Smooth muscle cell of the brain vasculature (primary cell): ENCODE measurements around the gene SSC4D.
"Not testable (repeated sequence)": the region's sequence is repeated elsewhere in the genome, so short reads cannot be mapped to it uniquely, and the experiment has no call there.

Experiments used
- DNase-seq: peaks from one replicate; pipeline ENCODE4 v3.0.0-alpha.2; 2012; ENCODE audit warnings: low read depth, low spot score

Gene SSC4D

DNA sequence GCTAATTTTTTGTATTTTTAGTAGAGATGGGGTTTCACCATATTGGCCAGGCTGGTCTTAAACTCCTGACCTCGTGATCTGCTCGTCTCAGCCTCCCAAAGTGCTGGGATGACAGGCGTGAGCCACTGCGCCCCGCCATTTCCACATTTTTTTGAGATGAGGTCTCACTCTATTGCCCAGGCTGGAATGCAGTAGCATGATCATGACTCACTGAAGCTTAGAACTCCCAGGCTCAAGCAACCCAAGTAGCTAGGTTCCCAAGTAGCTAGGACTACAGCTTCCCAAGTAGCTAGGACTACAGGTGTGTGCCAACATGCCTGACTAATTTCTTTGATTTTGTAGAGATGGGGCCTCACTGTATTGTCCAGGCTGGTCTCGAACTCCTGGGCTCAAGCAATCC lies 11.6 kb upstream of the SSC4D start:
- DNase-seq, result not testable (repeated sequence)

DNA sequence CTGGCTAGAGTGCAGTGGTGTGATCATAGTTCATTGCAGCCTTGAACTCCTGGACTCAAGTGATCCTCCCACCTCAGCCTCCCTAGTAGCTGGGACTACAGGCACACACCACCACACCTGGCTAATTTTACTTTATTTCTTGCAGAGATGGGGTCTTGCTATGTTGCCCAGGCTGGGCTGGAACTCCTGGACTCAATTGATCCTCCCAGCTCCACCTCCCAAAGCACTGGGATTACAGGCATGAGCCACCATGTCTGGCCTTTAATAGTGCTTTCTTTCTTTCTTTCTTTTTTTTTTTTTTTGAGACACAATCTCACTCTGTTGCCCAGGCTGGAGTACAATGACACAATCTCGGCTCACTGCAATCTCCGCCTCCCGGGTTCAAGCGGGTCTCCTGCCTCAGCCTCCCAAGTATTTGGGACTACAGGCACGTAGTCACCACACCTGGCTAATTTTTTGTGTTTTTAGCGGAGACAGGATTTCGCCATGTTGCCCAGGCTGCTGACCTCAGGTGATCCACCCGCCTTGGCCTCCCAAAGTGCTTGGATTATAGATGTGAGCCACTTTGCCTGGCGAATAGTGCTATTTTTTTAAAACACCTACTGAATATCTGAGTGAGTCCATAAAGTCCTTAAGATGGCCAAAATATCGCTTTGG lies 8.3 kb upstream of the SSC4D start:
- DNase-seq, result not testable (repeated sequence)

DNA sequence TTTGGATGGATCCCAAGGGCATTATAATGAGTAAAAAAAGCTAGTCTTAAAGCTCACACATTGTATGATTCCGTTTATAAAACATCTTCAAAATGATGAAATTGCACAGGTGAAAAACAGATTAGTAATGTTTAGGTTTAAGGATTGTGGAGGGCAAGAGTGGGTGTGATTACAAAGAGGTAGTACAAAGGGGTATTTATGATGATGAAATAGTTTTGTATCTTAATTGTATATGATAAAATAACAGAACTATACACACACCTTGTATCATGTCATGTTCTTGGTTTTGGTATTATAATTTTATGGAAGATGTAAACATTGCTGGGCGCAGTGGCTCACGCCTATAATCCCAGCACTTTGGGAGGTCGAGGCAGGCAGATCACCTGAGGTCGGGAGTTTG lies 2.8 kb upstream of the SSC4D start:
- no peak for DNase-seq

DNA sequence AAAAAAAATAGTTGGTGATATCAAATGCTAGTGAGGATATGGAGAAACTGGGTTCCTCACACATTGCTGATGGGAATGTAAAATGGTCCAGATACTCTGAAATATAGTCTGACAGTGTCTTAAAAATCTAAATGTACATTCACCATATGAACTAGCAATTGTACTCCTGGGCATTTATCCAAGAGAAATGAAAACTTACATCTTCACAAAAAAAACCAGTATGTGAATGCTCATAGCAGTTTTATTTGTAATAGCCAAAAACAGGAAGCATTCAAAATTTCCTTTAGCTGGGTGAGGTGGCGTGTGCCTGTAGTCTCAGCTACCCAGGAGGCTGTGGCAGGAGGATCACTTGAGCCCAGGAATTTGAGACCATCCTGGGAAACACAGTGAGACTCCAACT lies 2.1 kb upstream of the SSC4D start:
- DNase-seq, result no peak

DNA sequence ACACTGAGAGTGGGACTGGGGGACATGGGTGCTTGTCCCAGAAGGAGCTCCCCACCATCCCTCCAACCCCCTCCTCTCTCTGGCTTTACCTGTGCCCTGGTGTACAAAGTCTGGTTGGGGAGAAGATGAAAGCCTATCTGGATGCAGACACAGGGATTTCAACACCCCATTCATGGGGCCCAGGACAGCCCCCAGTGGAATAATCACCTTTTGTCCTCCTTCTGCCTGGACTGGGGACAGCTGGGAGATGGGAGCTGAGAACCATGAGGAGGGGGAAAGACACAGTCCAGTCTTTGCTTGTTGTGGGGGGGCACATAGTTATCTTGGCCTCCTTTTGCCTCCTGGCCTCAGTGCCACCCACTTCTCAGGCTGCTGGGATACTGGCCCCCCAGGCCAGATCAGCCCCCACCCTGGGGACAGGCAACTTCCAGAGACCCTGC lies 1.4 kb downstream of the SSC4D start:
- no peak for DNase-seq

DNA sequence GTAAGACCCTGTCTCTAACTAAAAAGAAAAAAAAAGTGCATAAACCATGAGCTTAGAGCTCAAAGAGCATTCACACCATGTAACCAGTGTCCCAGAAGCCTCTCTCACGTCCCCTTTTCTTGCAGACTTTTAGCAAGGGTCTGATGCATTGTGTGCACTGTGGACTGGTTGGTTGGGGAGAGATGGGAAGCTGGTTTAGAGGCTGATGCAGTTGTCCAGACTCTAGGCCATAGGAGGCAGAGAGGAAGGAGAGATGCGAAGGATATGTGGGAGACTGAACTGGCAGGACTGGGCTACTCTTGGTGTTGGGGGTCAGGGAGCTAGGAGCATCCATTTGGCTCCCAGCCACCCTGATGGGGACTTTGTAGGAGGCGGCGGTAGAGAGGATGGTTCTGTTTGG lies 1.8 kb downstream of the SSC4D start:
- no peak for DNase-seq

DNA sequence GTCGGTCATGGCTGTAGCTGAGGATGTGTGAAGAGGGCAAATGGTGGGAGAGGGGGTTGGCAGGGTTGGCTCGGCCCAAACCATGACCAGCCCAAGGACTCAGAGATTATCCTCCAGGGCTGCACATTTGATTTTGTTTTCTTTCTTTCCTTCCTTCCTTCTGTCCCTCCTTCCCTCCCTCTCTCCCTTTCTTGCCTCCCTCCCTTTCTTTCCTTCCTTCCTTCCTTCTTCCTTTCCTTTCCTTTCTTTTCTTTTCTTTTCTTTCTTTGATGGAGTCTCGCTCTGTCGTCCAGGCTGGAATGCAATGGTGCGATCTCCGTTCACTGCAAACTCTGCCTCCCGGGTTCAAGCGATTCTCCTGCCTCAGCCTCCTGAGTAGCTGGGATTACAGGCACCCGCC lies 3.8 kb downstream of the SSC4D start:
- DNase-seq, result no peak

DNA sequence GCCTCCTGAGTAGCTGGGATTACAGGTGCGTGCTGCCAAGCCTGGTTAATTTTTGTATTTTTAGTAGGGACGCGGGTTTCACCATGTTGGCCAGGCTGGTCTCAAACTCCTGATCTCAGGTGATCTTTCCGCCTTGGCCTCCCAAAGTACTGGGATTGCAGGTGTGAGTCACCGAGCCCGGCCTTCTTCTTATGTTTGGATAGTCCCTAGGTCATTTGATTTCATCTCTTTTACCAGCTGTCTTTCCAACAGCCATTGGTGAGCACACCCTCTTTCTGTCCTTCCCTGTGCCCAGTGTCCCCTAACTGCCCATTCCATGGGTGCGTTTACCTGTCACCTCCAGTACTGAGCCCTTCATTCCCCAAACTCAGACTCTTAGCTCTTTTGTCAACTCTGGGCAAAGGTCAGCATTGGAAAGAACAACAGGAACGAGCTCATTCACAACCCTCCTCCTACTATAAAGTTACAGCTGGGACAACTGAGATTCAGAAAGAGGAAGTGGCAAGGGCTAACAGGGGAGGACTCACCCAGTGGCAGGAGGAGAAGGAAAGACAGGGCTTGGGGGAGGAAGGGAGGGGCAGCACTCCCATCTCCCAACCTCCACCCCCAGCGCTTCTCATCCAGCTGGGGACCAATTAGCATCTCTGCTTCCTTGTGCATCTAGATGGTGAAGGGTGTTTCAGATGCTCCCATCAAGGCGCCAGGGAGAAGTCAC lies 5.6 kb downstream of the SSC4D start:
- no peak for DNase-seq

DNA sequence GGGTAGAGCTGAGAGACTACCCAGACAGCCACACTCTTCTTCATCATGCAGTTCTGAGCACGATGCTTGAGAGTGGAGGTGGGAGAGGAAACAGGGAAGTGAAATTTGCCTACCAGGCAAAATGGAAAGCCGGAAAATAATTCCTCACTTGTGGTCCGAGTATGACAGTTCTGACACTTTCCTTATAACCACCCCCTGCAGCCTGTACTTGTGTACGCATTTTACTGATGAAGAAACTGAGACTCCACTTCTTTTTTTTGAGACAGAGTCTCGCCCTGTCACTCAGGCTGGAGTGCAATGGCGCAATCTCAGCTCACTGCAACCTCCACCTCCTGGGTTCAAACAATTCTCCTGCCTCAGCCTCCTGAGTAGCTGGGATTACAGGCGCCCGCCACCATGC lies 6.4 kb downstream of the SSC4D start:
- DNase-seq, result not testable (repeated sequence)

DNA sequence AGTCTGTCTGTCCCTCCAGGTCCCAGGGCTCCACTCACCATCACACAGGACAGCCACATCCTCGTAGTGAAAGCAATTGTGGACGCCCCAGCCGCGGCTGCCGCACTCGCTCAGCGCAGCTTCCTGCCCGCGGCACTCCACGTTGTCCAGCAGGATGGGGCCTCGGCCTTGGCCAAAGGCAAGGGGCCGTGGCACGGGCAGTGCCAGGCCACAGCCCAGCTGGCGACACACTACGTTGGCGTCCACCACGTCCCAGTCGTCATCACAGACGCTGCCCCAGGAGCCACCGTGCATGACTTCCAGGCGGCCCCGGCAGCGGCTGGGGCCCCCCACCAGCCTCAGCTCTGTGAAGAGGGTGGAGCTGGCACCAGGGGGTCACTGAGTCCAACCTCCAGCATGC lies 9.2 kb downstream of the SSC4D start:
- DNase-seq, result no peak

DNA sequence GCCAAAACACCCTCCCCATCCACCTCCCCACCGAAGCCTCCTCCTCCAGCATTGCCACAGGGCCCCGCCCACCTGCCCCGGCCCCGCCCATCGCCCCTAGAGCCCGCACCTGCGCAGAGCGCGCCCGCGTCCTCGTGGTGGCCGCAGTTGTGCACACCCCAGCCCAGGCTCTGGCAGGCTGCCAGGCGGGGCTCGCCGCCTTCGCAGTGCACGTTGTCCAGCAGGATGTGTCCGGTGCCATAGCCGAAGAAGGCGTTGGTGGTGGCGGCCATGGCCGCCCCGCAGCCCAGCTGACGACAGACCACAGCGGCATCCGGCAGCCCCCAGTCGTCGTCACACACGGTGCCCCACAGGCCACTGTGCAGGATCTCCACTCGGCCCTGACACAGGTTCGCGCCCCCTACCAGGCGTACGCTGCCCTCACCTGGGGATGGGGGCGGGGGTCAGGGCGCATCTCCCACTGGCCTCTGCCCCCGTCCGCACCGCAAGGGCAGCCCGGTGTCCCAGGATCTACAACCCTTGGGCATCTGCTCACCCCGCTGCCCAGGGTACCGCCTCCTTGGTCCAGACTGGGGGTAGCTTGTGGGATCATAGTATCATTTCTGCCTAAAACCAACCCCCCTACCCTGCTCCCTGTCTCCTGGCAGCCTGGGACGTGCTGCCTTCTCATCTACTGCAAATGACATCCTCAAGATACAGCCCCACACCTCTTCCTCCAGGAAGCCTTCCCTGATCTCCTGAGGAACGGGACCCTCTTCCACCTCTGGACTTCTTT lies 11.9 kb downstream of the SSC4D start:
- no peak for DNase-seq

DNA sequence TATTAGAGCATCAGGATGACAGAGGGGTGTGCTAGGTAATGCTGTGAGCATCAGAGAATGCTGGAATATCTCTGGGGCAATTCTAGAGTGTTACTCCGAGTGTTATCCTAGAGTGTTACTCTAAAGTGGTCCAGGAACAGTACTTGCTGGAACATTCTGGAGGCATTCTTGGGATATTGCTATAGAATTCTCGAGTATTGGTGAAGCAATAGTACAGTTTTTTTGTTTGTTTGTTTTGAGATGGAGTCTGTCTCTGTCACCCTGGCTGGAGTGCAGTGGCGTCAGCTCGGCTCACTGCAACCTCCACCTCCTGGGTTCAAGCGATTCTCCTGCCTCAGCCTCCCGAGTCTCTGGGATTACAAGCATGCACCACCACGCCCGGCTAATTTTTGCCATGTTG lies 12.6 kb downstream of the SSC4D start:
- no peak for DNase-seq

DNA sequence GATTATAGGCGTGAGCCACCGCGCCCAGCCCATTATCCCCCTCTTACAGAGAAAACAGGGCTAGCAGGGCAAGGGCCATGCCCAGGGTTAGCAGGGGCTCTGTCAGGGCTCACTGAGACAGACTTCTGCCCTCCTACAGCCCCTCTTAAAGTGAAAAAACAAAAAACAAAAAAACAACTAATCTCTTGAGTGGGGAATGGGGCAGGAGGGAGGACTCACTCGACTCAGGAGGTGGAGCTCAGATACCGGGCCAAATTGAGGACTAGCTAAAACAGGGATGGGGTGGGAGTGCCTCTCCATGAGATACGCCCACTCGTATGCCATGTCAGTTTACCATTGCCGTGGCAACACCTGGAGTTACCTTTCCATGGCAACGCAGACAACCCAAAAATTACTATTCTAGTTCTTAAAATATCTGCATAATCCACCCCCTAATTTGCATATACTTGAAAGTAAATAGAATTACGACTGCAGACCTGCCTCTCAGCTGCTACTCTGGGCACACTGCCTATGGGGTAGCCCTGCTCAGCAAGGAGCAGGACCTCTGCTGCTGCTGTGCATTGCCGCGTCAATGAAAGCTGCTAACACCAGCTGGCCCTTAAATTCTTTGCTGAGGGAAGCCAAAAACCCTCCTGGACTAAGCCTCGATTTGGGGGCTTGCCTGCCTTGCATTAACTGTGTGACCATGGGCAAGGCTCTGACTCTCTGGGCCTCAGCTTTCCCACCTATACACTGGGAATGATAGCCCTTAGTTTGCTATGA lies 13.4 kb downstream of the SSC4D start:
- DNase-seq, result no peak

DNA sequence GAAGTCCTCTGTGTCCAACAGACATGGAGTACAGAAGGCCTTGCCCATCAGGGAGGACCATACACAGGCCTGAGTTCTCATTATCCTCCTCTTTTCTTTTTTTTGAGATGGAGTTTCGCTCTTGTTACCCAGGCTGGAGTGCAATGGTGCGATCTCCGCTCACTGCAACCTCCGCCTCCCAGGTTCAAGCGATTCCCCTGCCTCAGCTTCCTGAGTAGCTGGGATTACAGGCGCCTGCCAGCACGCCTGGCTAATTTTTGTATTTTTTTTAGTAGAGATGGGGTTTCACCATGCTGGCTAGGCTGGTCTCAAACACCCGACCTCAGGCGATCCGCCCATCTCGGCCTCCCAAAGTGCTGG lies 13.9 kb downstream of the SSC4D start:
- DNase-seq, result not testable (repeated sequence)

DNA sequence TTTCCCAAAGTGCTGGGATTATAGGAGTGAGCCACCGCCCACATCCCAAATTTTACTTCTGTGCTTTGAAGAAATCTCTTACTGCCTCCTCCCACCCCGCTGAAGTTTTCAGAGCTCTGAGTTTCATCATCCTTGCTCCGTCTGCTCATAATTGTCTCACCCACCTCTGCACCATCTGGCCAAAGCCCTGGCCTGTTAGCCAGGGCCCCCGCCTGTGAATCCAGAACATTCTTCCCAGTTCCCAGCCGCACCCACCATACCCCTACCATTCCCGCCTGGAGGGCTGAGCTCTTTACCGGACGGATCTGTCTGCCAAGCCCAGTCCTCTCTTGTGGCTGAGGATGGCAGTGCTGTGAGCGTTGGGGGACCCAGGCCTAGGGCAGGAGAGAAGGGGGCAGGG lies 14.5 kb downstream of the SSC4D start:
- no peak for DNase-seq

DNA sequence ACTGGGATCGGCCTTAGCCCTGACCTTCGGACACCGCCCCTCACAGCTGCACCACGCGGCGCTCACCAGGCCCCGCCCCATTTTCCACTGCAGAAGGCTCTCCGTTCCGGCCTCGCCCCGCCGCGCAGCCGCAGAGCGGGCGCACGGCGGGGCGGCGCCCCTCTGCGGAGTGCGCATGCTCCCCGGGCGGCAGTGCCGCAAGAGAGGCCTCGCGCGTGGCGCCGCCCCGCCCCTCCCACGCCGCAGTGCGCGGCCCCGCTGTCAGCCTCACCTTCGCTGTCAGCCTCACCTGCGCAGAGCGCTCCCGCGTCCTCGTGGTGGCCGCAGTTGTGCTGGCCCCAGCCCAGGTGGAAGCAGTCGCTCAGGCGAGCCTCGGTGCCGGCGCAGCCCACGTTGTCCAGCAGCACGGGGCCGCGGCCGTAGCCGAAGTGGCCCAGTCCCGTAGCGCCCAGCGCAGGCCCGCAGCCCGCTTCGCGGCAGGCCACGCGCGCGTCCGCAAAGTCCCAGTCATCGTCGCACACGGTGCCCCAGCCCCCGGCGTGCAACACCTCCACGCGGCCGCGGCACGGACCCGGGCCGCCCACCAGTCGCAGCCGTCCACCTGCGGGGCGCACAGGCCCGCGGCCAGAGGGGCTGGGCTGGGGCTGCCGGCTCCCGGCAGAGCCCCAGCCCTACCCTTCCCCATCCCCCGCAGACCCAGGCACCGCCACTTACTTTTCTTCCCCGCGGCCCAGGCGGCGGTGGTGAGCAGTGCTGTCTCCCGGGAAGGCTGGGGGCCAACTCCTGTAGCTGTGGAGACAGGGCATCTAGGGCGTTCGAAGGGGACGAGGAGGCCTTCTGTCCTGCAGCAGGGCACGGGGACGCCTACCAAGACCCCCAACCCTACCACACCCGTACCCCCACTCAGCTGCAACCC lies 16.1 kb downstream of the SSC4D start:
- DNase-seq, result peak; percentile 51

DNA sequence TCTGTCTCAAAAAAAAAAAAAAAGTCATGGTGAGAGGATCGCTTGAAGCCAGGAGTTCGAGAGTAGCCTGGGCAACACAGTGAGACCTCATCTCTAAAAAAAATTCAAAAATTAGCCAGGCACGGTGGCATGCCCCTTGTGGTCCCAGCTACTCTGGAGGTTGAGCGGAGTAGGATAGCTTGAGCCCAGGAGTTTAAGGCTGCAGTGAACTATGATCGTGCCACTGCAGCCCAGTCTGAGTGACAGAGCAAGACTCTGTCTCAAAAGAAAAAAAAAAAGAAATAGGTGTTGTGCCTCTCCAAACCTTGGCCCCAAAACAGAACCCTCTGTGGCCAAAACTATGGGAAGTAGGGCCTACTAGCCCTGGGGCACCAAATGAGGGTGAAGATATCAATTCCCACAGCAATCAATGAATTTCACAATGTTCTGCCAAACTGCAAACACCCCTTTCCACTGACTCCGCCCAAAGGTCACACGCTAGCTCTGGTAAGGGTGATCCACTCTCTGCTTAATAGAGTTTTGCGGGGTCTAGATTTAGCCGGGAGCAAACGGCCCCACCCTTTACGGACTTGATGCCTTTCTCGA lies 16.9 kb downstream of the SSC4D start:
- DNase-seq, result no peak

DNA sequence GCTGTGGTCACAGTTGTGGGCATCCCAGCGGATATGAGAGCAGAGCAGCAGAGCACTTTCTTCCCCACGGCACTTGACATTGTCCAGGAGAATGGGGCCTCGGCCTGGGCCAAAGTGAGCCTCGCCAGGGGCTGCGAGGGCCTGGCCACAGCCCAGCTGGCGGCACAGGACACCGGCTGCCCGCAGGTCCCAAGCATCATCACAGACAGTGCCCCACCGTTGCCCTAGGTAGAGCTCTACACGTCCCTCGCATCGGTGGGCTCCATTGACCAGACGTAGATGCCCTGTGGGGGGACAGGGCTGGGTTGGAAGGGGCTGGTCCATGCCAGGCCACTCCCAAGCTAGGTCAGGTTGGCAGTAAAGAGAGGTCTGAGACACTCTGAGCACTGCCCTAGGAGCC lies 19.4 kb downstream of the SSC4D start:
- no peak for DNase-seq

DNA sequence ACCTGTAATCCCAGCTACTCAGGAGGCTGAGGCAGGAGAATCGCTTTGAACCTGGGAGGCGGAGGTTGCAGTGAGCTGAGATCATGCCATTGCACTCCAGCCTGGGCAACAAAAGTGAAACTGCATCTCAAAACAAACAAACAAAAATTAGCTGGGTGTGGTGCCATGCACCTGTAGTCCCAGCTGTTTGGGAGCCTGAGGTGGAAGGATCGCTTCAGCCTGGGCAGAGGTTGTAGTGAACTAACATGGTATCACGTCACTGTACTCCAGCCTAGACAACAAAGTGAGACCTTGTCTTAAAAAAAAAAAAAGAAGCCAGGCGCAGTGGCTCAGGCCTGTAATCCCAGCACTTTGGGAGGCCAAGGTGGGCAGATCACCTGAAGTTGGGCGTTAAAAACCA lies 21.7 kb downstream of the SSC4D start:
- not testable (repeated sequence) for DNase-seq

DNA sequence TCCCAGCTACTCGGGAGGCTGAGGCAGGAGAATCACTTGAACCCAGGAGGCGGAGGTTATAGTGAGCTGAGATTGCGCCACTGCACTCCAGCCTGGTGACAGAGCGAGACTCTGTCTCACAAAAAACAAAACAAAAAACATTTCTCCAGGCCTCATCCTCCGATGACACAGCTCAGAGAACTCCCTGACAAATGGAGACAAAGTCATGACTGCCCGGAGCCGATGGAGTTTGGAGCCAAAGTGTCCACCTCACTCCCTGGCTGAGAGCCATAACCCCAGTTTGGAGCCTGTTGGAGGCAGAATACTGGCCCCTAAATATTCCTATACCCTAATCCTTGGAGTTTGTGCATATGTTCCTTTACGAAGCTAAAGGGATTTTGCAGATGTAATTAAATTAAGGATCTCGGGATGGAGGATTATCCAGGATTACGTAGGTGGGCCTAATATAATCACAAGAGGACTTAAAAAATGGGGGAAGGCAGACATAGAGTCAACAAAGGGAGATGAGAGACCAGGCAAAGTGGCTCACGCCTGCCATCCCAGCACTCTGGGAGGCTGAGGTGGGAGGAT lies 22.7 kb downstream of the SSC4D start:
- DNase-seq, result no peak
